SK-N-SH (cell line): ENCODE results near the gene CDH23. TPM values are rescaled to one million over a fixed set of nuclear protein-coding genes. Genes with fewer than 3 reads are reported as not detected.
A peak's percentile ranks its signal among the peaks of the same experiment; 100 is the strongest.

ENCODE experiments used
- CTCF ChIA-PET: fragments of 300-600, 350-600 bp; formaldehyde crosslinking; extraction: SDS; loops from one replicate; lab custom pipeline; 2021; lab: Yijun Ruan, JAX
- POLR2A ChIA-PET: fragments of 350-600 bp; sonication (Branson Sonifier 250); formaldehyde crosslinking; extraction: SDS; loops from one replicate; lab custom pipeline; 2020; ENCODE audit warnings: antibody characterized with exemption, inconsistent platforms; lab: Yijun Ruan, JAX
- DNase-seq: peaks from one replicate; pipeline ENCODE4 v3.0.0; 2012
- H2AFZ ChIP-seq: fragments of 200-600 bp; sonication (generic); 2 replicates; pipeline ENCODE4 v1.8.1; 2016; ENCODE audit warnings: antibody characterized with exemption, mild to moderate bottlenecking, low read depth
- H3F3A ChIP-seq: fragments of 200-600 bp; sonication (generic); replicated peaks from 2 replicates; pipeline ENCODE3; 2016; ENCODE audit warnings: antibody characterized with exemption, mild to moderate bottlenecking; ENCODE audit not compliant: insufficient read depth
- H3K27ac ChIP-seq, 2 experiments: fragments of 200-500 bp in 1 of 2; fragments of 200-600 bp in 1 of 2; sonication (Bioruptor generic) in 1 of 2; sonication (generic), shearing (Covaris generic) in 1 of 2; 2 replicates each; pipeline versions ENCODE4 v1.5.1 to v1.6.1; 2014 to 2016; ENCODE audit warnings: low read depth in 2 of 2, inconsistent platforms in 1 of 2, low read length in 1 of 2, mild to moderate bottlenecking in 1 of 2, mixed read lengths in 1 of 2
- H3K27me3 ChIP-seq: fragments of 200-600 bp; sonication (generic), shearing (Covaris generic); 2 replicates; pipeline ENCODE4 v1.6.1; 2016; ENCODE audit warnings: mixed run types; ENCODE audit not compliant: insufficient read depth
- H3K36me3 ChIP-seq, 2 experiments: fragments of 200-500 bp in 1 of 2; fragments of 200-600 bp in 1 of 2; sonication (Bioruptor generic) in 1 of 2; sonication (generic) in 1 of 2; replicated peaks in 1 of 2; 2 replicates each; pipeline versions ENCODE3 to v1.5.1; 2014 to 2016; ENCODE audit warnings: low read length in 1 of 2, mild to moderate bottlenecking in 1 of 2; ENCODE audit not compliant: insufficient read depth in 2 of 2, control insufficient read depth in 1 of 2
- H3K4me1 ChIP-seq, 2 experiments: fragments of 200-500 bp in 1 of 2; fragments of 200-600 bp in 1 of 2; sonication (Bioruptor generic) in 1 of 2; sonication (generic), shearing (Covaris generic) in 1 of 2; 2 replicates each; pipeline versions ENCODE4 v1.5.1 to v1.6.1; 2014 to 2016; ENCODE audit warnings: low read depth in 1 of 2, low read length in 1 of 2, mixed run types in 1 of 2; ENCODE audit not compliant: insufficient read depth in 2 of 2, control insufficient read depth in 1 of 2
- H3K4me2 ChIP-seq: fragments of 200-600 bp; sonication (generic), shearing (Covaris generic); 2 replicates; pipeline ENCODE4 v1.6.1; 2017; ENCODE audit warnings: mixed run types
- H3K4me3 ChIP-seq, 2 experiments: fragments of 200-500 bp in 1 of 2; fragments of 200-600 bp in 1 of 2; sonication (Bioruptor generic) in 1 of 2; sonication (generic), shearing (Covaris generic) in 1 of 2; 2 replicates each; pipeline versions ENCODE4 v1.5.1 to v1.8.1; 2014 to 2016; ENCODE audit warnings: low read depth in 2 of 2, inconsistent platforms in 1 of 2, low read length in 1 of 2, mild to moderate bottlenecking in 1 of 2, mixed read lengths in 1 of 2, moderate library complexity in 1 of 2
- H3K79me2 ChIP-seq: fragments of 200-600 bp; sonication (generic); 2 replicates; pipeline ENCODE4 v1.8.1; 2017; ENCODE audit warnings: mild to moderate bottlenecking; ENCODE audit not compliant: insufficient read depth
- H3K9ac ChIP-seq: fragments of 200-600 bp; sonication (generic); 2 replicates; pipeline ENCODE4 v1.6.1; 2017; ENCODE audit warnings: mixed run types
- H3K9me2 ChIP-seq: fragments of 200-600 bp; sonication (generic); 2 replicates; pipeline ENCODE4 v1.6.1; 2017; ENCODE audit warnings: mixed run types
- H3K9me3 ChIP-seq: fragments of 200-600 bp; sonication (generic); 2 replicates; pipeline ENCODE4 v1.6.1; 2017; ENCODE audit warnings: mixed run types, mild to moderate bottlenecking, moderate library complexity
- H4K20me1 ChIP-seq: fragments of 200-600 bp; sonication (generic); 2 replicates; pipeline ENCODE4 v1.6.1; 2017; ENCODE audit warnings: mild to moderate bottlenecking, mixed run types; ENCODE audit not compliant: insufficient read depth
- FOSL2 ChIP-seq: IDR thresholded peaks from 2 replicates; pipeline ENCODE4 v1.4.0; 2012; ENCODE audit warnings: low read depth, mild to moderate bottlenecking, moderate library complexity, borderline replicate concordance
- FOXM1 ChIP-seq: IDR thresholded peaks from 2 replicates; pipeline ENCODE4 v1.4.0; 2012; ENCODE audit warnings: low read depth, mild to moderate bottlenecking
- GATA2 ChIP-seq: sonication (generic); formaldehyde crosslinking; IDR thresholded peaks from 2 replicates; pipeline ENCODE4 v1.5.0; 2020; ENCODE audit warnings: mild to moderate bottlenecking, missing genetic modification reagents
- JUND ChIP-seq: IDR thresholded peaks from 2 replicates; pipeline ENCODE4 v1.4.0; 2012
- MXI1 ChIP-seq: IDR thresholded peaks from 2 replicates; pipeline ENCODE4 v1.6.1; 2012; ENCODE audit warnings: mild to moderate bottlenecking, low read depth, low read length, improper control_type of control experiment
- NRF1 ChIP-seq: IDR thresholded peaks from 2 replicates; pipeline ENCODE4 v1.6.1; 2012; ENCODE audit warnings: low read depth, mild to moderate bottlenecking, low read length
- POLR2AphosphoS5 ChIP-seq: IDR thresholded peaks from 2 replicates; pipeline ENCODE4 v1.6.1; 2012; ENCODE audit warnings: low read depth, low read length
- RAD21 ChIP-seq: IDR thresholded peaks from 2 replicates; pipeline ENCODE4 v1.6.1; 2012; ENCODE audit warnings: mild to moderate bottlenecking, low read length
- RFX5 ChIP-seq: IDR thresholded peaks from 2 replicates; pipeline ENCODE4 v1.6.1; 2012; ENCODE audit warnings: mild to moderate bottlenecking, improper control_type of control experiment, low read length
- RXRA ChIP-seq: IDR thresholded peaks from 2 replicates; pipeline ENCODE4 v1.4.0; 2012; ENCODE audit warnings: low read depth, mild to moderate bottlenecking, borderline replicate concordance
- SMC3 ChIP-seq: IDR thresholded peaks from 2 replicates; pipeline ENCODE4 v1.6.1; 2012; ENCODE audit warnings: low read depth, low read length, improper control_type of control experiment
- TAF1 ChIP-seq: IDR thresholded peaks from 2 replicates; pipeline ENCODE4 v1.6.1; 2012; ENCODE audit warnings: low read depth, mild to moderate bottlenecking, low read length, moderate library complexity, borderline replicate concordance
- TEAD4 ChIP-seq: IDR thresholded peaks from 2 replicates; pipeline ENCODE4 v1.4.0; 2012; ENCODE audit warnings: mild to moderate bottlenecking, borderline replicate concordance; ENCODE audit not compliant: insufficient read depth
- USF1 ChIP-seq: IDR thresholded peaks from 2 replicates; pipeline ENCODE4 v1.4.0; 2012; ENCODE audit warnings: low read depth, borderline replicate concordance
- YY1 ChIP-seq: IDR thresholded peaks from 2 replicates; pipeline ENCODE4 v1.4.0; 2012; ENCODE audit warnings: low read depth, mild to moderate bottlenecking
- WGBS: methylation state at CpG from one replicate; pipeline ENCODE4 v1.1.6; 2017; ENCODE audit warnings: low lambda C conversion rate; 5-methylcytosine and 5-hydroxymethylcytosine counted together
- polyA plus RNA-seq, 3 experiments: library from polyadenylated mRNA; depleted of rRNA; stranded (reverse); fragments of >200 nt; gene quantifications; 2 replicates each; pipeline ENCODE4 v1.2.3, GENCODE V29; 2012
- TF ChIP-seq, protein P1 (sequence below): IDR thresholded peaks from 2 replicates; pipeline ENCODE4; 2012
- TF ChIP-seq, protein P2 (sequence below): fragments of 200-600 bp; sonication (generic); IDR thresholded peaks from 2 replicates; pipeline ENCODE4 v1.6.1; 2017; ENCODE audit warnings: antibody characterized with exemption, mild to moderate bottlenecking, moderate library complexity
- TF ChIP-seq, protein P3 (sequence below): fragments of 150-350 bp; IDR thresholded peaks from 2 replicates; pipeline ENCODE4 v1.6.1; 2016; ENCODE audit warnings: mild to moderate bottlenecking, low read depth, low read length

CDH23 gene
- polyA plus RNA-seq, 1 of the 3 experiments (the other 2 are of a cell fraction), result 0.03 TPM

GRCh38 chr10:71512761-71513539 is 116.2 kb downstream of the CDH23 start:
- POLR2A ChIA-PET, result interaction anchor here (1.0 kb wide), 1 partner anchor 17 kb away, joined by 4 read pairs; no protein-coding TSS in a partner anchor
- no peaks in the 10 kb centered on the region for H4K20me1 ChIP-seq
- no peaks in the 10 kb centered on the region for H3K79me2 ChIP-seq
- H3K27ac ChIP-seq, result peak overlapping the region in 1 of 2 experiments; percentile 53; a peak in 1 of 4 replicates
- H3K9me2 ChIP-seq, result no peaks in the 10 kb centered on the region
- no peak overlapping the region for H3K4me3 ChIP-seq
- peaks cover 0 to 54% of the 10 kb centered on the region in 2 experiments; a peak in 1 of 4 replicates for H3K4me1 ChIP-seq
- peak; percentile 24; the same call in 1 of the 2 replicates for TF ChIP-seq MXI1
- no peak for TF ChIP-seq SMC3
- TF ChIP-seq GATA2 (CRISPR knock-in tag), result peak; percentile 71
- TF ChIP-seq POLR2AphosphoS5, result no peak
- H3K27me3 ChIP-seq, result peaks cover 4% of the 10 kb centered on the region
- CTCF ChIA-PET, result interaction anchor here (0.8 to 1.8 kb wide), 9 partner anchors 13 to 196 kb away, joined by 3 to 5 read pairs (median 4); partner anchors contain the start of gene CDH23
- H3K4me2 ChIP-seq, result no peak overlapping the region
- peak; percentile 57 for DNase-seq
- H3K36me3 ChIP-seq, result no peaks in the 10 kb centered on the region
- 27% methylated on average over 5 of the region's 5 CpGs for WGBS
- no peaks in the 10 kb centered on the region for H3F3A ChIP-seq
- no peak overlapping the region for H3K9ac ChIP-seq
- no peaks in the 10 kb centered on the region for H3K9me3 ChIP-seq
- H2AFZ ChIP-seq, result no peak overlapping the region

DNA sequence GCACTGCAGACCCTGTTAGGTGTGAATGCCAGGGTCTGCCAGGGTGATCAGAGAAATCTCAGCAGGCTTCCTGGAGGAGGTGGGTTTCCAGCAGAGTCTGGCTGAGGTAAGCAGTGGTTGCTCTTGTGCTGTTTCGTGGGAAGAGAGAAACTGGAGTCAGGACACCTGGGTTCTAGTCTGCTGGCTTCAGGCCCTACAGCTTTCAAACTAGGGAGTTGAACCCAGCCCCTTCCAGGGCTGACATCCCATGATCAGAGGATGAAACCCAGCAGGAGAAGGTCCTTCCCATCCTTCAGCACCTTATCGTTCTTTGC is 116.8 kb downstream of the CDH23 start:
- Histone ChIP-seq H3K4me3 (no peak overlapping the region), H2AFZ (no peak overlapping the region), H3K9me3 (no peaks in the 10 kb centered on the region), H3K9me2 (no peaks in the 10 kb centered on the region)
- TF ChIP-seq FOXM1 (no peak), RXRA (no peak), TAF1 (no peak), SMC3 (no peak), MXI1 (no peak), JUND (no peak), TEAD4 (no peak), USF1 (no peak), FOSL2 (no peak), NRF1 (no peak), POLR2AphosphoS5 (no peak), RAD21 (no peak), GATA2 (CRISPR knock-in tag) (no peak), YY1 (no peak), RFX5 (no peak)
- TF ChIP-seq, protein P1, sequence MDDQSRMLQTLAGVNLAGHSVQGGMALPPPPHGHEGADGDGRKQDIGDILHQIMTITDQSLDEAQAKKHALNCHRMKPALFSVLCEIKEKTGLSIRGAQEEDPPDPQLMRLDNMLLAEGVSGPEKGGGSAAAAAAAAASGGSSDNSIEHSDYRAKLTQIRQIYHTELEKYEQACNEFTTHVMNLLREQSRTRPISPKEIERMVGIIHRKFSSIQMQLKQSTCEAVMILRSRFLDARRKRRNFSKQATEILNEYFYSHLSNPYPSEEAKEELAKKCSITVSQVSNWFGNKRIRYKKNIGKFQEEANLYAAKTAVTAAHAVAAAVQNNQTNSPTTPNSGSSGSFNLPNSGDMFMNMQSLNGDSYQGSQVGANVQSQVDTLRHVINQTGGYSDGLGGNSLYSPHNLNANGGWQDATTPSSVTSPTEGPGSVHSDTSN, result no peak
- TF ChIP-seq, protein P2, sequence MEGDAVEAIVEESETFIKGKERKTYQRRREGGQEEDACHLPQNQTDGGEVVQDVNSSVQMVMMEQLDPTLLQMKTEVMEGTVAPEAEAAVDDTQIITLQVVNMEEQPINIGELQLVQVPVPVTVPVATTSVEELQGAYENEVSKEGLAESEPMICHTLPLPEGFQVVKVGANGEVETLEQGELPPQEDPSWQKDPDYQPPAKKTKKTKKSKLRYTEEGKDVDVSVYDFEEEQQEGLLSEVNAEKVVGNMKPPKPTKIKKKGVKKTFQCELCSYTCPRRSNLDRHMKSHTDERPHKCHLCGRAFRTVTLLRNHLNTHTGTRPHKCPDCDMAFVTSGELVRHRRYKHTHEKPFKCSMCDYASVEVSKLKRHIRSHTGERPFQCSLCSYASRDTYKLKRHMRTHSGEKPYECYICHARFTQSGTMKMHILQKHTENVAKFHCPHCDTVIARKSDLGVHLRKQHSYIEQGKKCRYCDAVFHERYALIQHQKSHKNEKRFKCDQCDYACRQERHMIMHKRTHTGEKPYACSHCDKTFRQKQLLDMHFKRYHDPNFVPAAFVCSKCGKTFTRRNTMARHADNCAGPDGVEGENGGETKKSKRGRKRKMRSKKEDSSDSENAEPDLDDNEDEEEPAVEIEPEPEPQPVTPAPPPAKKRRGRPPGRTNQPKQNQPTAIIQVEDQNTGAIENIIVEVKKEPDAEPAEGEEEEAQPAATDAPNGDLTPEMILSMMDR, result no peak
- TF ChIP-seq, protein P3, sequence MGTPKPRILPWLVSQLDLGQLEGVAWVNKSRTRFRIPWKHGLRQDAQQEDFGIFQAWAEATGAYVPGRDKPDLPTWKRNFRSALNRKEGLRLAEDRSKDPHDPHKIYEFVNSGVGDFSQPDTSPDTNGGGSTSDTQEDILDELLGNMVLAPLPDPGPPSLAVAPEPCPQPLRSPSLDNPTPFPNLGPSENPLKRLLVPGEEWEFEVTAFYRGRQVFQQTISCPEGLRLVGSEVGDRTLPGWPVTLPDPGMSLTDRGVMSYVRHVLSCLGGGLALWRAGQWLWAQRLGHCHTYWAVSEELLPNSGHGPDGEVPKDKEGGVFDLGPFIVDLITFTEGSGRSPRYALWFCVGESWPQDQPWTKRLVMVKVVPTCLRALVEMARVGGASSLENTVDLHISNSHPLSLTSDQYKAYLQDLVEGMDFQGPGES, result no peak
- TF ChIP-seq, all 33 proteins: peak for 0
- Histone ChIP-seq H3K4me2 (no peak overlapping the region), H3F3A (no peaks in the 10 kb centered on the region), H4K20me1 (no peaks in the 10 kb centered on the region), H3K27me3 (peaks cover 4% of the 10 kb centered on the region), H3K79me2 (no peaks in the 10 kb centered on the region), H3K27ac (no peak overlapping the region), H3K36me3 (no peaks in the 10 kb centered on the region), H3K9ac (no peak overlapping the region), H3K4me1 (peaks cover 0 to 58% of the 10 kb centered on the region in 2 experiments; a peak in 1 of 4 replicates)
- POLR2A ChIA-PET, result no interaction called here
- CTCF ChIA-PET, result interaction anchor here (0.8 to 1.8 kb wide), 9 partner anchors 13 to 383 kb away, joined by 3 to 5 read pairs (median 4); partner anchors contain the start of genes CDH23 and SLC29A3
- WGBS, result 33% methylated on average over 1 of the region's 2 CpGs
- no peak for DNase-seq
